ENCODE data around the gene PLCB4. TPM values are rescaled to one million over a fixed set of nuclear protein-coding genes. Genes with fewer than 3 reads are reported as not detected.

The PLCB4 gene
- total RNA-seq, 4 donors from 2014 or later, result 20.6 to 45.9 (median 34.2) TPM

- Histone ChIP-seq H3K4me3 (no peak overlapping the region), H3K4me1 (no peaks in the 10 kb centered on the region), H3K27ac (no peak overlapping the region), H3K9me3 (no peaks in the 10 kb centered on the region), H3K27me3 (no peaks in the 10 kb centered on the region), H3K36me3 (no peaks in the 10 kb centered on the region)
- WGBS, 2 donors (ENCODE audit: low coverage in 1 of 2), result 81 to 92% methylated on average over 2 of the region's 2 CpGs
- no peak for DNase-seq
- in situ Hi-C loops (cut with MboI; ENCODE audit: low pct_ligation_motif_present in 1 of 4, low pct_unique_long_range_greater_than_20kb in 1 of 4, low sequenced_read_pairs in 3 of 4) (no loop called here), intact Hi-C loops (cut with DNase I; ENCODE audit: low total_unique reads) (no loop called here)
- TF ChIP-seq POLR2A (IDR thresholded peaks at IDR 0.05) (no peak), CTCF (IDR thresholded peaks at IDR 0.05) (no peak), POLR2AphosphoS5 (IDR thresholded peaks at IDR 0.05) (no peak), EP300 (IDR thresholded peaks at IDR 0.05; ENCODE audit: low read depth) (no peak)
Observed at GRCh38 chr20:9022376-9022775, 46.5 kb upstream of the PLCB4 start.

DNA sequence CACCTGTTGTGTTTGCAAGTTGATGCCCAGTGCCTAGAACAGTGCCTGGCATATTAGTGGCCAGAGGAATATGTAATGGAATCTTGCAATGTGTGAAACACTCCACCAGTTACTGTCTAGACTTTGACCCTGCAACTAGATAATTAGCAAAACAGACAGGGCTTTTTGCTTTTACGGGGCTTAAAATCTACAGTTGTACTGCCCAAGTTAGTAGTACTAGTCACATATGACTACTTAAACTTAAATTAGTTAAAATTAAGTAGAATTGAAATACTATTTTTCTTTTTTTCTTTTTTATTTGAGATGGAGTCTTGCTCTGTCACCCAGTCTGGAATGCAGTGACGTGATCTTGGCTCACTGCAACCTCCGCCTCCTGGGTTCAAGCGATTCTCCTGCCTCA lies 44.3 kb upstream of the PLCB4 start:
- TF ChIP-seq EP300 (IDR thresholded peaks at IDR 0.05; ENCODE audit: low read depth), result no peak
- no peak for TF ChIP-seq POLR2A (IDR thresholded peaks at IDR 0.05)
- TF ChIP-seq POLR2AphosphoS5 (IDR thresholded peaks at IDR 0.05), result no peak
- no peak for TF ChIP-seq CTCF (IDR thresholded peaks at IDR 0.05)
- no peak overlapping the region for H3K4me3 ChIP-seq
- H3K4me1 ChIP-seq, result no peaks in the 10 kb centered on the region
- no peak for DNase-seq
- intact Hi-C loops (cut with DNase I; ENCODE audit: low total_unique reads) (no loop called here), in situ Hi-C loops (cut with MboI; ENCODE audit: low pct_ligation_motif_present in 1 of 4, low pct_unique_long_range_greater_than_20kb in 1 of 4, low sequenced_read_pairs in 3 of 4) (no loop called here)
- H3K36me3 ChIP-seq, result no peaks in the 10 kb centered on the region
- H3K27me3 ChIP-seq, result no peaks in the 10 kb centered on the region
- no peak overlapping the region for H3K27ac ChIP-seq
- 82 to 88% methylated on average over 4 of the region's 4 CpGs for WGBS, 2 donors (ENCODE audit: low coverage in 1 of 2)
- no peaks in the 10 kb centered on the region for H3K9me3 ChIP-seq

DNA sequence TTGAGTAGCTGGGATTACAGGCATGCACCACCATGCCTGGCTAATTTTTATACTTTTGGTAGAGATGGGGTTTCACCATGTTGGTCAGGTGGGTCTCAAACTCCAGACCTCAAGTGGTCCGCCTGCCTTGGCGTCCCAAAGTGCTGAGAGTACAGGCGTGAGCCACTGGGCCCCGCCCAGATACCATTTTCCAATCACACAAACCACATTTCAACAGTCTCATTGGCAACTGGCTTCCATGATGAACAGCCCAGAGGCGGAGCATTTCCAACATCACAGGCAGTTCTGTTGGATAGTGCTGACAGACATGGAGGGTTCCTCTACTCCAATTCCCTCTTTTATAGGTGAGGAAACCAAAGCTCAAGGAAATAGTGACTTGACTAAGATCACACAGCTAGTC lies 43.9 kb upstream of the PLCB4 start:
- no peaks in the 10 kb centered on the region for H3K36me3 ChIP-seq
- DNase-seq, result no peak
- no peak for TF ChIP-seq EP300 (IDR thresholded peaks at IDR 0.05; ENCODE audit: low read depth)
- TF ChIP-seq POLR2AphosphoS5 (IDR thresholded peaks at IDR 0.05), result no peak
- TF ChIP-seq CTCF (IDR thresholded peaks at IDR 0.05), result no peak
- TF ChIP-seq POLR2A (IDR thresholded peaks at IDR 0.05), result no peak
- H3K4me1 ChIP-seq, result no peaks in the 10 kb centered on the region
- 87% methylated on average over 5 of the region's 5 CpGs; no CpG with 5 or more reads in 1 of the 2 donors for WGBS, 2 donors (ENCODE audit: low coverage in 1 of 2)
- no peak overlapping the region for H3K27ac ChIP-seq
- intact Hi-C loops (cut with DNase I; ENCODE audit: low total_unique reads), result no loop called here
- H3K27me3 ChIP-seq, result no peaks in the 10 kb centered on the region
- in situ Hi-C loops (cut with MboI; ENCODE audit: low pct_ligation_motif_present in 1 of 4, low pct_unique_long_range_greater_than_20kb in 1 of 4, low sequenced_read_pairs in 3 of 4), result no loop called here
- no peak overlapping the region for H3K4me3 ChIP-seq
- no peaks in the 10 kb centered on the region for H3K9me3 ChIP-seq

GRCh38 chr20:9025643-9026042 lies 43.2 kb upstream of the PLCB4 start:
- no peaks in the 10 kb centered on the region for H3K36me3 ChIP-seq
- TF ChIP-seq CTCF (IDR thresholded peaks at IDR 0.05), result no peak
- no peak for TF ChIP-seq POLR2AphosphoS5 (IDR thresholded peaks at IDR 0.05)
- TF ChIP-seq POLR2A (IDR thresholded peaks at IDR 0.05), result no peak
- no peak for TF ChIP-seq EP300 (IDR thresholded peaks at IDR 0.05; ENCODE audit: low read depth)
- no peaks in the 10 kb centered on the region for H3K4me1 ChIP-seq
- 60 to 71% methylated on average over 4 of the region's 4 CpGs for WGBS, 2 donors (ENCODE audit: low coverage in 1 of 2)
- no peak overlapping the region for H3K27ac ChIP-seq
- no peak overlapping the region for H3K4me3 ChIP-seq
- H3K27me3 ChIP-seq, result no peaks in the 10 kb centered on the region
- H3K9me3 ChIP-seq, result no peaks in the 10 kb centered on the region
- no peak for DNase-seq
- in situ Hi-C loops (cut with MboI; ENCODE audit: low pct_ligation_motif_present in 1 of 4, low pct_unique_long_range_greater_than_20kb in 1 of 4, low sequenced_read_pairs in 3 of 4) (no loop called here), intact Hi-C loops (cut with DNase I; ENCODE audit: low total_unique reads) (no loop called here)

All from transverse colon (tissue), 4 donors.